Measurements from ENCODE around the gene ERICH3.

DNA sequence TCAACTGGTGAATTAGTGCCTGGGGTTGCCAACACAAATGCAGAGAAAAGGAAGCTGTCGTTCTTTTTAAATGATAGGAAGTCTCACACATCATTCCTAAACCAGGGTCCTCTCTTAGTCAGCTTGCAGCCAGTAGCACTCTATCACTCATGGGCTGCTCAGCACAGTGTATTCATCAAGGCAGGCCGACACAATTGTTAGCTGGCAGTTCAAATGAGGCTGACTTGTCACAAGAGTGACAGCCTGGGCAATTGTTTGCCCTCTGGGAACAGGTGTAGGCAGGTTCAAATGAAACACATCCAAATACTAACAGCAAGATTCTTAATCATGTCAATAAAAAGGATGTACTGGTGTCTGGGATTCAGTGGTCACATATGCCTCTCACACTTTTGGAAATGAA lies 76.9 kb downstream of the ERICH3 start:
- no peak for TF ChIP-seq SMC3 (conservative IDR thresholded peaks at IDR 0.05; ENCODE audit: insufficient read depth, low read depth, low read length)
- no peak for TF ChIP-seq HDAC3 (IDR thresholded peaks at IDR 0.05; ENCODE audit: borderline replicate concordance, partially characterized antibody)
- TF ChIP-seq, protein P1, sequence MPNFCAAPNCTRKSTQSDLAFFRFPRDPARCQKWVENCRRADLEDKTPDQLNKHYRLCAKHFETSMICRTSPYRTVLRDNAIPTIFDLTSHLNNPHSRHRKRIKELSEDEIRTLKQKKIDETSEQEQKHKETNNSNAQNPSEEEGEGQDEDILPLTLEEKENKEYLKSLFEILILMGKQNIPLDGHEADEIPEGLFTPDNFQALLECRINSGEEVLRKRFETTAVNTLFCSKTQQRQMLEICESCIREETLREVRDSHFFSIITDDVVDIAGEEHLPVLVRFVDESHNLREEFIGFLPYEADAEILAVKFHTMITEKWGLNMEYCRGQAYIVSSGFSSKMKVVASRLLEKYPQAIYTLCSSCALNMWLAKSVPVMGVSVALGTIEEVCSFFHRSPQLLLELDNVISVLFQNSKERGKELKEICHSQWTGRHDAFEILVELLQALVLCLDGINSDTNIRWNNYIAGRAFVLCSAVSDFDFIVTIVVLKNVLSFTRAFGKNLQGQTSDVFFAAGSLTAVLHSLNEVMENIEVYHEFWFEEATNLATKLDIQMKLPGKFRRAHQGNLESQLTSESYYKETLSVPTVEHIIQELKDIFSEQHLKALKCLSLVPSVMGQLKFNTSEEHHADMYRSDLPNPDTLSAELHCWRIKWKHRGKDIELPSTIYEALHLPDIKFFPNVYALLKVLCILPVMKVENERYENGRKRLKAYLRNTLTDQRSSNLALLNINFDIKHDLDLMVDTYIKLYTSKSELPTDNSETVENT (CRISPR knock-in tag; IDR thresholded peaks at IDR 0.05): no peak
- TF ChIP-seq POLR2A (conservative IDR thresholded peaks at IDR 0.05): no peak
- TF ChIP-seq ZNF3 (CRISPR knock-in tag; IDR thresholded peaks at IDR 0.05): no peak
- no peak for TF ChIP-seq HDAC2 (IDR thresholded peaks at IDR 0.05)
- TF ChIP-seq CBX3 (IDR thresholded peaks at IDR 0.05; ENCODE audit: borderline replicate concordance in 1 of 2, low read length in 2 of 2): no peak
- no peak for TF ChIP-seq BACH1 (tag; IDR thresholded peaks at IDR 0.05)
